Loucy (cell line): ENCODE data around the gene TMEM200B.

Experiments used
- H2AFZ ChIP-seq: fragments of 200-600 bp; sonication (generic); 2 replicates; pipeline ENCODE4 v1.6.0; 2016; ENCODE audit warnings: antibody characterized with exemption, mild to moderate bottlenecking, low read length, moderate library complexity
- H3F3A ChIP-seq: fragments of 200-600 bp; 2 replicates; pipeline ENCODE4 v1.6.0; 2016; ENCODE audit warnings: antibody characterized with exemption, low read depth, mild to moderate bottlenecking
- H3K27me3 ChIP-seq: fragments of 200-600 bp; sonication (generic); 2 replicates; pipeline ENCODE4 v1.6.1; 2014; ENCODE audit warnings: low read length, mild to moderate bottlenecking; ENCODE audit not compliant: insufficient read depth, poor library complexity, severe bottlenecking
- H3K36me3 ChIP-seq: fragments of 200-600 bp; sonication (generic); 2 replicates; pipeline ENCODE4 v1.6.1; 2016; ENCODE audit warnings: low read length; ENCODE audit not compliant: insufficient read depth
- H3K4me1 ChIP-seq: fragments of 200-600 bp; sonication (generic); 2 replicates; pipeline ENCODE4 v1.5.1; 2014; ENCODE audit warnings: low read length, mild to moderate bottlenecking; ENCODE audit not compliant: insufficient read depth, poor library complexity, severe bottlenecking
- H3K4me2 ChIP-seq: fragments of 200-600 bp; sonication (generic); 2 replicates; pipeline ENCODE4 v1.6.0; 2014; ENCODE audit warnings: antibody characterized with exemption, low read length, low read depth, mild to moderate bottlenecking; ENCODE audit not compliant: poor library complexity, severe bottlenecking
- H3K4me3 ChIP-seq: fragments of 200-600 bp; sonication (generic); 2 replicates; pipeline ENCODE4 v1.5.1; 2014; ENCODE audit warnings: low read length, mild to moderate bottlenecking, mixed read lengths; ENCODE audit not compliant: poor library complexity, severe bottlenecking
- H3K79me2 ChIP-seq: fragments of 200-600 bp; sonication (generic); 2 replicates; pipeline ENCODE4 v1.6.1; 2014; ENCODE audit warnings: low read length; ENCODE audit not compliant: insufficient read depth
- H3K9ac ChIP-seq: fragments of 200-600 bp; sonication (generic); 2 replicates; pipeline ENCODE4 v1.6.0; 2014; ENCODE audit warnings: mild to moderate bottlenecking, low read depth, low read length, moderate library complexity; ENCODE audit not compliant: poor library complexity, severe bottlenecking
- H3K9me2 ChIP-seq: fragments of 200-600 bp; sonication (generic); replicated peaks from 2 replicates; pipeline ENCODE4 v1.6.1; 2016; ENCODE audit warnings: low read depth, low read length, mixed read lengths
- H3K9me3 ChIP-seq: fragments of 200-600 bp; sonication (generic); 2 replicates; pipeline ENCODE4 v1.6.1; 2014; ENCODE audit warnings: mild to moderate bottlenecking, antibody characterized with exemption, low read length, low read depth; ENCODE audit not compliant: insufficient read depth
- H4K20me1 ChIP-seq: fragments of 200-600 bp; sonication (generic); 2 replicates; pipeline ENCODE4 v1.6.0; 2014; ENCODE audit warnings: antibody characterized with exemption, low read length, mild to moderate bottlenecking; ENCODE audit not compliant: insufficient read depth, poor library complexity, severe bottlenecking
- EZH2phosphoT487 ChIP-seq: fragments of 200-600 bp; IDR thresholded peaks from 2 replicates; pipeline ENCODE4 v1.6.1; 2018; ENCODE audit warnings: antibody characterized with exemption, mild to moderate bottlenecking, moderate library complexity, borderline replicate concordance
- TF ChIP-seq, protein P1 (sequence below): fragments of 200-600 bp; sonication (generic); conservative IDR thresholded peaks from 2 replicates; pipeline ENCODE4 v1.5.1; 2014; ENCODE audit warnings: mild to moderate bottlenecking, antibody characterized with exemption, low read length

TMEM200B gene

GRCh38 chr1:29090937-29091618 lies 32.6 kb downstream of the TMEM200B start:
- TF ChIP-seq, protein P1, sequence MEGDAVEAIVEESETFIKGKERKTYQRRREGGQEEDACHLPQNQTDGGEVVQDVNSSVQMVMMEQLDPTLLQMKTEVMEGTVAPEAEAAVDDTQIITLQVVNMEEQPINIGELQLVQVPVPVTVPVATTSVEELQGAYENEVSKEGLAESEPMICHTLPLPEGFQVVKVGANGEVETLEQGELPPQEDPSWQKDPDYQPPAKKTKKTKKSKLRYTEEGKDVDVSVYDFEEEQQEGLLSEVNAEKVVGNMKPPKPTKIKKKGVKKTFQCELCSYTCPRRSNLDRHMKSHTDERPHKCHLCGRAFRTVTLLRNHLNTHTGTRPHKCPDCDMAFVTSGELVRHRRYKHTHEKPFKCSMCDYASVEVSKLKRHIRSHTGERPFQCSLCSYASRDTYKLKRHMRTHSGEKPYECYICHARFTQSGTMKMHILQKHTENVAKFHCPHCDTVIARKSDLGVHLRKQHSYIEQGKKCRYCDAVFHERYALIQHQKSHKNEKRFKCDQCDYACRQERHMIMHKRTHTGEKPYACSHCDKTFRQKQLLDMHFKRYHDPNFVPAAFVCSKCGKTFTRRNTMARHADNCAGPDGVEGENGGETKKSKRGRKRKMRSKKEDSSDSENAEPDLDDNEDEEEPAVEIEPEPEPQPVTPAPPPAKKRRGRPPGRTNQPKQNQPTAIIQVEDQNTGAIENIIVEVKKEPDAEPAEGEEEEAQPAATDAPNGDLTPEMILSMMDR, result no peak
- no peak for TF ChIP-seq EZH2phosphoT487

GRCh38 chr1:29084196-29084521 lies 39.5 kb downstream of the TMEM200B start:
- no peak overlapping the region for H2AFZ ChIP-seq
- TF ChIP-seq EZH2phosphoT487, result no peak

More at GRCh38 chr1:29090937-29091618, 32.6 kb downstream of the TMEM200B start:
- H3K9ac ChIP-seq, result no peak overlapping the region
- no peak overlapping the region for H3K4me3 ChIP-seq
- no peak overlapping the region for H2AFZ ChIP-seq
- no peaks in the 10 kb centered on the region for H3K9me2 ChIP-seq
- H3K79me2 ChIP-seq, result no peaks in the 10 kb centered on the region
- H3K9me3 ChIP-seq, result no peaks in the 10 kb centered on the region
- H3K4me2 ChIP-seq, result no peak overlapping the region
- peaks cover 10% of the 10 kb centered on the region; the same call in 1 of the 2 replicates for H3K36me3 ChIP-seq
- no peaks in the 10 kb centered on the region for H4K20me1 ChIP-seq
- no peaks in the 10 kb centered on the region for H3K27me3 ChIP-seq
- H3K4me1 ChIP-seq, result no peaks in the 10 kb centered on the region
- H3F3A ChIP-seq, result no peaks in the 10 kb centered on the region

DNA sequence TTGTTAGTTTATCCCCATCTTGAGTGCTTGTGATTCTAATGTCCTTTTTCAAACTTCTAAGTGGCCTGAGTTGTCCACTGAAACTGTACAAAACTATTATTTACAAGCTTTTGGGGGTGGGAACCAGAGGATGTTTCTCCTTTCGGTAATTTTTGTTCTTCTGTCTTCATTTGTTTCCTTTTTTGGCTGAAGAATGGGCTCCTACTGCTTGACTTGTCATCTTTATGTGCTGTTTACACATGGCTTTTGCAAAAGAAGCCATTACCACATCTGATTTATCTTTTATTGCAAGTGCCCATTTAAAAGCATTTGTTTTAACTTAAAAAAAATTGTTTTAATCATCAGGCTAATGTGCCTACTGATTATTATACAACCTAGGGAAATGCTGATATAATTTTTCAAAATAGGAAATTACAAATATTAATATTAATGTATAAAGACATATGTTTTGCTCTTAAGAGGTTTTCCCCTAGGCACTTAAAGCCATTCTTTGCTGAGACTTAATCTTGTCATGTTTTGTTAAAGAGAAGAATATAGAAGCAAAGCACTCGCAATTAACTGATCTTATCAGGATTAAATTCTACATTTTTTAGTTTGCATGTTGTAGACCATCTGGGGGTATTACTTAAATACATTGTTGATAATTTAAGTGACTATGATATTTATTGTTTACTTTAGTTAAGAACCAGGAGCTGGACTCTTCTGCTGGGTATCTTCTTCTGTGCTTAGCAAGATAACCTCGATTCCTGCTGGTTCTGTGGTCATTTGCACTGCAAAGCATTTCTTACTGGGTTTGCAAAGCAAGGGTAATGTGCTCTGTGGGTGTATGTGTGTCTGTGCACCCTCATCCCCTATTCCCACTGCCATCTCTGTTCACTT lies 40.1 kb downstream of the TMEM200B start:
- peaks cover 4% of the 10 kb centered on the region; the same call in 1 of the 2 replicates for H3K36me3 ChIP-seq
- H2AFZ ChIP-seq, result no peak overlapping the region
- no peaks in the 10 kb centered on the region for H3K9me2 ChIP-seq
- no peaks in the 10 kb centered on the region for H3F3A ChIP-seq
- H3K9me3 ChIP-seq, result no peaks in the 10 kb centered on the region
- H3K4me1 ChIP-seq, result peaks cover 3% of the 10 kb centered on the region
- H3K4me2 ChIP-seq, result no peak overlapping the region
- no peaks in the 10 kb centered on the region for H3K79me2 ChIP-seq
- no peak overlapping the region for H3K4me3 ChIP-seq
- TF ChIP-seq, protein P1, result no peak
- no peak for TF ChIP-seq EZH2phosphoT487
- H4K20me1 ChIP-seq, result no peaks in the 10 kb centered on the region
- no peak overlapping the region for H3K9ac ChIP-seq
- no peaks in the 10 kb centered on the region for H3K27me3 ChIP-seq

More at GRCh38 chr1:29084196-29084521, 39.5 kb downstream of the TMEM200B start:
- peaks cover 3% of the 10 kb centered on the region for H3K4me1 ChIP-seq
- no peaks in the 10 kb centered on the region for H3F3A ChIP-seq
- no peak overlapping the region for H3K4me2 ChIP-seq
- no peaks in the 10 kb centered on the region for H4K20me1 ChIP-seq
- H3K79me2 ChIP-seq, result no peaks in the 10 kb centered on the region
- no peaks in the 10 kb centered on the region for H3K9me3 ChIP-seq
- no peaks in the 10 kb centered on the region for H3K27me3 ChIP-seq
- H3K36me3 ChIP-seq, result peaks cover 4% of the 10 kb centered on the region; the same call in 1 of the 2 replicates
- no peaks in the 10 kb centered on the region for H3K9me2 ChIP-seq
- no peak overlapping the region for H3K4me3 ChIP-seq
- no peak overlapping the region for H3K9ac ChIP-seq
